Brain pericyte (primary cell): Measurements from ENCODE around the gene APBA2.

Experiments used
- DNase-seq: peaks from one replicate; pipeline ENCODE4 v3.0.0-alpha.2; 2012; ENCODE audit warnings: low read depth, low spot score

Gene APBA2

DNA sequence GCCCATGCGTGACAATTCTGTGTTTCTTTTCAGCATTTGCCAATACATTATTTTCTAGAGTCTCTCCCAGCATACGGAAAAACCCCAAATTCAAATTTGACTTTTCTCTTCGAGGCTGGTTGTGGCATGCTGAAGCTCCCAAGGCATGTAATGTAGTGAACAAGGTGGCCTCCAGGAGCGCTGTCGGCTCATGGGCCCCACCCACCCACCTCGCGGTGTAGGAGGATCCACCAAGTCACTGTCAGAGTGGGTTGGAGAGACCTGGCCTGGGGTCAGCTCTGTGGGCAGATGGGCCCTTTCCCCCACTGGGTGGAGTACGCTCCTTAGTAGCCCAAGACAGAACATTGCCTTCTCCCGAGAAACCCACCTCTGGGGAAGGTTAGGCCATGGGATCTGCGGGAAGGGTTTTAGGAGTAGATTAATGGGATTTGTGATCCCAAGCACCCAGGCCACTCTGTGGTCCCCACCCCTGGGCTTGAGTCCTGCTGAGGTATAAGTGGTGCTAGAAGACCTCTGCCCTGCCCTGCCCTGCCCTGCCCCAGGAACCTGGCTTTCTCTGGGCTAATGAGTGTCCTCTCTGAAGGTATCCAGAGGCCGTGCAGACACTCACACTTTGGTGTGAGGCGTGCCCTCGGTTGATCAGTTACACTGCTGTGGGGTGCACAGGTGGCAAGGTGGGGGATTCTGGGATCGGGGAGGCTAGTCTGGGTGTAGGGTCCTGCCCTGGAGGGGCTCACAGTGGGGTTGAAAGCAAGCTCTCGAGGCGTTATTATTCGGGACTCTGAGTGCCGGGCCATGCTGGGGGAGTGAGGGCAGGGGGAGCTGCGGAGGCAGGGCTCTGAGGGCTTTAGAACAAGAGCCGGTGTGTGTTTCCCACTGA is 97.9 kb downstream of the APBA2 start:
- no peak for DNase-seq

DNA sequence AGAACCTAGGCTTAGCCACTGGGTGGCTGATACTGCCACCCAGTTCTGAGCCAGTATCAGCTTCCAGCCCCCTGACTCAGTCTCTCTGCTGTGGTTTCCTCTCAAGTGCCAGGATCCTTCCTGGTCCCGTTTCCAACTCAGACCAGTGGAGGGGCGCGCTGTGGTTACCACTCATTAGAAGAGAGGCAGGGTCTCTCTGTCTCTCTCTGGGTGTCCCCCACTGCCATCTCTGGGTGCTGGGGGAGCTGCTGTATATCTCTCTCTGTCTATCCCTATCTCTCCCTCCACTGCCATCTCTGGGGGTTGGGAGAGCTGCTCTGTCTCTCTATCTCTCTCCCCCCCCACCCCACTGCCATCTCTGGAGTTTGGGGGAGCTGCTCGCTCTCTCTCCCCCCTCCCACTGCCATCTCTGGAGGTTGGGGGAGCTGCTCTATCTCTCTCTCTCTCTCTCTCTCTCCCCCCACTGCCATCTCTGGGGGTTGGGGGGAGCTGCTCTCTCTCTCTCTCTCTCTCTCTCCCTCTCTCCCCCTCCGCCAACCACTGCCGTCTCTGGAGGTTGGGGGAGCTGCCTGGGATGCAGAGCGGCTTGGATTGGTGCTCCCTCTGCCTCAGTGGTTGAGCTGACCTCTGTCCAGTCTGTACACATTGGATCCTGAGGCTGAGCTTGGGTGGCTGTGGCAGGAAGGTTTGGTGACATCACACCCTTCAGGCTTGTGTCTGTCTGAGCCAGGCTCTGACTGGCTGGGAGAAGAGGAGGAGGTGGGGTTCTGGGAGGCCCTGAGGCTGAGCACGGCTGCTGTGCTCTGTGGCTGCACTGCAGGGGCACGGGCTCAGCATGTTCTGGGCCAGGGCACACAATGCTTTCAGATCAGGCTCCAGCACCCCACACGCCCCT is 98.9 kb downstream of the APBA2 start:
- DNase-seq: no peak

DNA sequence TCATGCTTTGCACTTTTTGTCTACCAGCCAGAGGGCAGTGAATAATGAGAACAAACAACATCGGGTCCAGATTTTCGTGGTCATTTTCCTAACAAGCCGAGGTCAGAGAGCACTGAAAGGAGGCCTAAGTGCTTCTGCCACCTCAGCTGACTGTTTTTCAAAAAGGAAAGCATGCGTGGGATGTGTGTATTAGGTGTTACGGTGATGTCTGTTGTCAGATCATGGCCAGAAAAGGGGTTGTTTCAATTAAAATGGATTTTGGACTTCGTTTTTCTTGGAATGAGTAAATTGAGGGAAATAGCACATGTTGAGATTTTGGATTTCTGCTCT is 99.5 kb downstream of the APBA2 start:
- no peak for DNase-seq

DNA sequence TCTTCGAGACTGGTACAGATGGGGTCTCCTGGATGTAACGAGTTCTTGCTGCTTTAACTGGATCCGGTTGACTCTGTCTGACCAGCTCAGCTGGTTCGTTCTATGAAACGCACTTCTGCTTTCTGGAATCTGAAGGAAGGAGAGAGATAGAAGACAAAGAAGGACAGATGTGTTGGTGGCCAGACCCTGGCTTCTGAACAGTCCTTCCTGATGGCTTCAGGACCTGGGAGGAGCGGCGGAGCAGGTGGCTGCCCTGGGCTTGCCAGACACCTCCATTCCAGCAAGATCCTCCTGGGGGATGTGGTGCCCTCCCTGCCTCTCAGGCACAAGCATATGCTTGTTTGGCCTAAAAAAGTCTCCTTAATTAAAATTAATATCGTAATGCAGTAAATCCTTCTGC is 99.9 kb downstream of the APBA2 start:
- no peak for DNase-seq

DNA sequence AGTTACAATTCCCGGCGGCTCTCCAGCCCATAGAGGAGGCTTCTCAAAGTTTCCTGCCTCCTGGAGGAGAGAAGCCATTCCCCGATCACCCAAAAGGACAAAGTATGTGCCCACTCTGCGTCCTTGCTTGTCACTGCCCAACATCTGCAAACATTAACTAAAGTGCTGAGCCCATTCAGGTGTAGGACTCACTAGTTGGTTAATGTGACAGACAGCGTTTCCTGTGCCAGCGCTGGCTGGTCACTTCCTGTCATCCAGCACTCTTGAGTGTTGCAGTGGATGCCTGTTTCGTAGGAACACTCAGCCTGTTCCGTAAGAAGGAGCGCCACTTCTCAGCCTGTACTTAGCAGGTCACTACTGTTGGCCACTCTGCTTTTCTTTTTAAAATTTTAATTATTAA is 100.3 kb downstream of the APBA2 start:
- no peak for DNase-seq

DNA sequence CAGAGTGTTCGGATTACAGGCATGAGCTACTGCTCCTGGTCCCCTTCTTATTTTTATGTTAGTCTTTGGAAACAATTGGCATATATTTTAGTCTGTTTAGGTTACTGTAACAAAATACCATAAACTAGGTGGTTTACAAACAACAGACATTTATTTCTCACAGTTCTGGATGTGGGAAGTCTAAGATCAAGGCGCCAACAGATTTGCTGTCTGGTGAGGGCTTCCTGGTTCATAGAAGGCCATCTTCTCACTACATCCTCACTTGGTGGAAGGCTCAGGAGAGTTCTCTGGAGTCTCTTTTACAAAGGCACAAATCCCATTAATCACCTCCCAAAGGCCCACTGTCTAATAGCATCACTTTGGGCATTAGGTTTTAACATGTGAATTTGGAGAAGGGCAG is 101.0 kb downstream of the APBA2 start:
- no peak for DNase-seq

DNA sequence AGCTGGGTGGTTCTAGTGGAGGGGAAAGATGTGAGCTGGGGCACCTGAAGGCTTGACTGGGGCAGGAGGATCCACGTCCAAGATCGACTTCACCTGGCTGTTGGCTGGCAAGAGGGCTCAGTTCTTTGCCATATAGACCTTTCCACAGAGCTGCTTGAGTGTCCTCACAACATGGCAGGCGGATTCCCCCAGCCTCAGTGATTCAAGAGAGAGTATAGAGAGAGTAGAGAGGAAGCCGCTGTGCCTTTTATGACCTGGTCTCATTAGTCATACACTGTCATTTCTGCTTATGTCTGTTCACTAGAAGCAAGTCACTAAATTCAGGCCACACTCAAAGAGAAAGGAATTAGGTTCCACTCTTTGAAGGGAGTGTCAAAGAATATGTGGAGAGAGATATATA is 101.6 kb downstream of the APBA2 start:
- no peak for DNase-seq

DNA sequence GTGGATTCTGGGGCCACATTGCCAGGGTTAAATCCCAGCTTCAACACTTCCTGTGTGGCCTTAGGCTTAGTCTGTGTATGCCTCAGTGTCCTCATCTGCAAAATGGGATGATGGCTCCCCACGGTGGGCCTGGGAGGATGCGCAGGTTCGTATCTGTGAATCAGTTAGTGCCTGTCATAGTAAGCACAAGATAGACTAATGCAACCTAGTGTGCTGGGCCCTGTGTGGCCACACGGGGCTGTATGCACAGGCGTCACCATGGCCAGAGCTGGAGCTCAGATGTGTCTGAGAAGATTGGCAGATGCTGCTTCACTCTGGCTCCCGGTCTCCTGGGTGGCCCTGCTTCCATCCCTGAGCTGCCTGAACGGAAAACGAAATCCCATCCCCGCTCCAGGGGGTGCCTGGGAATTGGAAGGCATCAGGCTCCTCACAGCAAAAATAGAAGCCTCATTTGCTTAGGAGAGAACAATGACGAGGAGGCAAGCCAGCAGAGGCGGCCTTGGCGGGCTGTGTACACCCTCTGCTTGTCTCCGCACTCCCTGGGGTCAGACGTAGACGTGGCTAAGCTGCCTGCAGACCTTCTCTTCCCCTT is 103.6 kb downstream of the APBA2 start:
- no peak for DNase-seq

DNA sequence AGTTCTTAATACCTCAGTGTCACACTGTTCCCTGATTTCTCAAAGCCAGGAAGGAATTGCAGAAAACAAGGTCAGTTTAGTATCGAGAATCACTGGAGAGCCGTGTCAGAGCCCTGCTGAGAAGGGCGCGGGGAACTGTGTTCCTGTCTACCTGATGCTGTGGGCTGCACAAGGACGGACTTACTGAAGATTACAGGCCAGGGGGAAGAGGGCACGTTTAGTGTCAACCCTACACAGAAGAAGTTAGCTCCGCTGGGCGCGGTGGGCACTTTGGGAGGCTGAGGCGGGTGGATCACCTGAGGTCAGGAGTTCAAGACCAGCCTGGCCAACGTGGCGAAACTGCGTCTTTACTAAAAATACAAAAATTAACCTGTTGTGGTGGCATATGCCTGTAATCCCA is 104.1 kb downstream of the APBA2 start:
- DNase-seq: no peak

DNA sequence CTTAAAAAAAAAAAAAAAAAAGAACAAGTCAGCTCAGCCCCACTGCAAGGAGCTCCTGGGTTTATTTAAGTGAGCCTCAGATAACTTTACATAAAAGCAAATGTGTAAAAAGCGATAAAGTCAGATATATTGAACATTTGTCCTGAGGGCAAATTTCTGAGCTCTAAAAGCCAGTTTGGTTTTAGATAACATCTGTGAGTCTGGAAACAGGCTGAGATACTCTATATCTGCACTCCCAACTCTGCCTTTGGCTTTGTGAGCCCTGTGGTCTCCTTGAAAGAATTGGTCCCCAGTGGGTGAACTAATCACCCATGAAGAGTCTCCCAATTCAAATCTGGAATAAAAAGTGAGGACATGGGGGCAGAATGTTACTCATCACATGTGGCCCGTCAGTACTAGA is 104.6 kb downstream of the APBA2 start:
- no peak for DNase-seq

DNA sequence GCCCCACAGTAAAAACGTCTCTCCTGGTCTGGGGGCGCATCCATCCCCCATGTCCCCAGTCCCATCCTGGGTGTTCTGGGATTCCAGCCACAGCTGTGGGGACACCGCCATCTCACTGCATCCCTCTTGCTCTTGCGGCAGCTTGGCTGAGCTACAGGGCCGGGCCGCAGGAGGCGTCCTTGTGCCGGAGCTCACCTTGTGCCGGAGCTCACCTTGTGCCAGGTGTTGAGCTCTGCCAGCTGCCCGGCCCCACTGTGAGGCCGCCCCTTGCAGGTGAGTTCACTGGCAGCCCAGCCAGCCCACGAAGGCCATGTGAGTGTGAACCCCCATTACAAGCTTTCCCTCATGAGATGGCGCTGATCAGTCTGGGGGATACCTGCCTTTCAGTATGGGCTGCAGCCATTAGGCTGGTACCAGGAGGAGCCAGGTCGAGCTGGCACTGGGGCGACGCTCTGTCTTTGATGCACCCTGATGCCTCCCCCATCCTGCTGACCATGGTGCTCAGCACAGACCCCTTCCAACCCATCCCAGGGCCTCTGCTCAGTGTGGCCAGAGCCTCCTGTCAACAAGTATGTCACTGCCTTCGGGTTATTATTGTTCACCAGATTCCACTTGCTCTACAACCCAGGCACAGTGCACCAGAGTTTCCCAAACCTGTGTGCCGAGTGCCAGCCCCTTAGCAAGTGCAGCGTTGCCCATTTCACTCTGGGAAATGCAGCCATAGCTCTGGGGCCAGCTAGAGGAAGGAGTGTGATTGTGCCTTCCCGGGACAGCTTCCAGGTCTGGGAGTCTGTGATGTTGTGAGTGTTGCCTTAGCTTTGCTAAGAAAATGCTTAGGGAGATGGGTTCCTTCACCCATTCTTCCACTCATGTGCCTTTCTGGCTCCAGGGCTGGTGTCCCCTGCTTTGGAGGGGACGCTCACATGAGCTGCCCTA is 105.7 kb downstream of the APBA2 start:
- no peak for DNase-seq

DNA sequence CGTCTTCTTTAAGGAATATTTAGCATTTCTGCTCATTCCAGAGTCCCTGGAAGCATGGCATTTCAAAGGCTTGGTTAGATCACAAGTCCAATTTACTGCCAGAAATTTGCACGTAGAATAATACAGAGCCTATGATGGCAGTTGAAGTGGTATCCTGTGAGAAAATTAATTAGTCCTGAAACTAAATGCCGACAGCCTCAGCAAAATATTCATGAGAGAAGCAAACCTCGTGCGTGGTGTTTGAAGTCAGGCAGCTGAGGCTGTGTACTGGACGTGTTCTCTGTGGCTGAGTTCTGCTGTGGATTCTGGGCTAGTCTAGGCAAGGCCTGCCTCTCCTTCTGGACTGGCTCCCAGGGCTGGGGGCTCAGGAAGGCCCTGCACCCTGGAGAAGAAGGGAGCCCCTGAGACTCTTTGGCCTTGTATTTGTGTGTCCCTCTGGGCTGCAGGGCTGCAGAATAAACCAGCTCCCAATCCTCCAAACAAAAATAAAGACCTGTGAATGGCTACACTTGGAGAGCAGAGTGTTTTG is 106.6 kb downstream of the APBA2 start:
- DNase-seq: no peak

DNA sequence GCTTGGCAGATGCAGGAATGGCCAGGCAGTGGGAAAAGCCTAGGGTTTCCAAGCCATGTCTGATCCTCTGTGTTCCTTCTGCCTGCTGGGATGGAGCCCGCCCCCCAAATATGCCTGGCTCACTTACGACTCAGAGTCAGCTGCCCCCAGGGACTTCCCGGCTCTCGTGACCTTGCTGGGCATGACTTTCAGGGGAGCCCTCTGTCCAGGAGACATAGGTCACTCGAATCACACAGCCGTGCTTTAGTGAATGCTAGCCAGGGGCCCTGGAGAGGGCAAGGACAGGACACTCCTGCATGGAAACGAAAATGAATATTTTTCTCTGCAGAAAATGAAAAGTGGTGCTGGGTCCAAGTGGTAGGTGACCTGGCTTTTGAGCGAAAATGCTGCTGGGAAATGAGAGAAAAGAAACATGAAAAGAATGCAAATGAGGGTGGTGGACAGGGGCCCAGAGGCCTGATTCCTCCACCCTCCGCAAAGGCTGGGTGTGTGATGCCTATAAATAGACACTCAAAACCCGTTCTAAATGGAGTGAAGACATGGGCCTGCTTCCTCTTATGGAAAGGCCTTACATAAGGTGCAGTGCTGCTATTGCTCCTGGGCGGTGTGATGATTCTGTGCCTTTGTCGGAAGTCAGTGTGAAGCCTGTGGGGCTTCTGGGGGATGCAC is 107.4 kb downstream of the APBA2 start:
- no peak for DNase-seq

DNA sequence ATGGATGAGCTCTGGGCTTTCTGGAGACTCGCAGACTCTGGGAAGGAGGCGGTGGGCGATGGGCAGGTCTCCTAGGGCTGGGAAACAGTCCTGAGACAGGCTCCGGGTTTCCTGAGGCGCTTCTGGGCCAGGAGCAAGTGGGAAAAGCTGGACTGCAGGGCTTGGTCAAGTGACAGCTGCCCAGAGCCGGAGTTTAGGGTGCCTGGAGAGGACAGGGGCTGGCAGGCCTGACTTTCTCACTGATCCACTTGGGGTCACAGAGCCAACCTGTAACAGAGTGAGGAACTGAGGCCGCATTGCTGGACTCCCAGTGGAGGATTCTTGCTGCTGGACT is 107.9 kb downstream of the APBA2 start:
- no peak for DNase-seq

DNA sequence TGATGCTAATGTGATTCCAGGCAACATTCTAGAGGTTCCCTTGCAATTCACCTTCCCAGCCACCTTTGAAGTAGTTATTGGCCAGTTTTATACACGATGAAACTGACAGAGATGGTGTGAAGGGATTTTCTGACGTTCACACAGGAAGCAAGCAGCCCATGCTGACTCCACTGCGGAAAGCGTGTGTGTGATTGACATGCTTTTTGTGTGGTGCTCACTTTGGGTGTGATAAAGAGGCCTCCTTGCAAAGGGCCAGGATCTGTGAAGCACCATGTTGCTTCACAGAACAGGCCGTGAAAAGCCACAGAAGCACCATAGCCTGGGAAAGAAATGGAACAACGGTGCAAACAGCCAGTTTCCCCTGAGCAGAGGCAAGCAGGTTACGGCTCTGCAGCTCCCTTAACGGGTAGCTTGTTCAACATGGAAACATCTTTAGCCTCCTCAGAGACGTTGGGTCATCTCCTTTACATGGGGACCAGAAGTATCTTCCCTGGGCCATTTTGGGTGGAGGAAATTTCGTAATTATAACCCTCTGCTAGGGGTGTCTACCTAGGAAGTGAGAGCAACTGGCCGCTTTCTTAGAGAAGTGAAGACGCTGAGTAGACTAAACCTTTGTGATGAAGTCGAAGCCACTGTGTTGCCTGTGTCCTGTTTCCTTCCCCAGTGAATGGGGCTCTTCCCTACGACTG is 108.5 kb downstream of the APBA2 start:
- DNase-seq: no peak

DNA sequence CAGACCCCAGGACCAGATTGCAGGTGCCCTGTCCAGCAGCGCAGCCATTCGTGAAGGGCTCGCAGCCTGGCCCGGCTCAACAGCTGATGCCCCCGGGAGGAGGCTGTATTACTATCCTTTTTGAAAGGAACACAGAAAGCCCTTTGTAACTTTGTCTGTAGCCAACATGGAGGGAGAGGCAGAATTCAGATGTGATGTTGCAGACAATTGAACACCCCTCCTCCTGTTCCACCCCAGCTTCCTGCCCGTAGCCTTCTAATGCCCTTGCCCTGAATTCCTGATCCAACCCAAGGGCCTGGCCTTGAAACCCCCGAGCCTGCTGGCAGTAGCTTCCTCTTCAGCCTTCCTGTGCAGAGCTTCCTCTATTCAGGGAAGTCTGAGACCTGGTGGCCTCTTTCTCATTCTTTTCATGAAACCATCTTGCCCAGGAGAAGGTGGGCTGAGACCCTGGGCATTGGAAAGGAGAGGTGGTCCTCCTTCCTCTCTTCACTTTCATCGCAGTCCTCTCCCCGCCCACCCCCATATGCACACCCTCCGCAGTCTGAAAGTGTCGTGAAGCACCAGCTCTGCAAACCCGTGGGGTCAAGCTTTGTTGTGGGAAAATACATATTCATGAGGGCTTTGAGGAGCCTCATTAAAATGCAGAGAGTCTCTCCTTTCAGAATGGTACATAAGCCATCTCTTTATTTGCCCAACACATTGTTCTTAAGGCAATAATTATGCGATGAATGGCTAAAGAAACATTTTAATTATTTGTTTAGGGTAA is 109.2 kb downstream of the APBA2 start:
- DNase-seq: no peak

DNA sequence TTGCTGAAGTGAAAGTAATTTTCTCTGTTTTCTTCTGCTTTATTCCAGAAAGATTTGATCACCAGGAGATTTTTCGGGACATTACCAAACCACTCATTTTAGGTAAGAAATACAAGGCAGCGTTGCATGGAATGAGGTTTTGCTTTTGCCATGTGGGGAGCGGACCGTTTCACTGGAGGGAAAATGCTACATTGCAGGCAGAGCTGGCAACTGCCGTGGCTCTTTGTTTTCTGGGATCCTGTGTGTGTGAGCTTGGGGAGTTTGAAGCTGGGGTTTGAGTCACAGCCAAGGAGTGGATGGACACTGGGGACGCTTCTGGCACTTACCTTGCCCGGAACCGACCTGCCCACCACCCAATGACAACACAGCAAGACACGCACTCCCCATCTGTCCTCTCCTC is 109.9 kb downstream of the APBA2 start:
- no peak for DNase-seq

DNA sequence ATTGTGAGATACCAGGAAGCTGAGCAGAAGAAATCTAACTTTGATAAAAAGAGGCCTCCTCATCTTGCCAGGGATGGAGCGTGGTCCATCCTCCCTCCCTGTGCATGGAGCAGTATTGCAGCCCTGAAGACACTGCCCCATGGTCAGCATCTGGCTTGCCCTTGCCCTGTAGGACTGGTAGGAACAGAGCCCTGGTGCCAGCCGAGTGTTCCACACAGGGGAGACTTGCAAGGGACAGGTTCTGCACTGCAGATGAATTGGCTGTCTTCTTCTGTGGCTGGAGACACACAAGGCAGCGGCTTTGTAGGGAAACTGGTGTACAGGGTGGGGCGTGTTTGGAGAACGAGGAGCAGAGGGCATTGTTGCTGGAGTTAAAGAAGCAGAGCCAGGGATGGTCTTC is 110.5 kb downstream of the APBA2 start:
- no peak for DNase-seq

DNA sequence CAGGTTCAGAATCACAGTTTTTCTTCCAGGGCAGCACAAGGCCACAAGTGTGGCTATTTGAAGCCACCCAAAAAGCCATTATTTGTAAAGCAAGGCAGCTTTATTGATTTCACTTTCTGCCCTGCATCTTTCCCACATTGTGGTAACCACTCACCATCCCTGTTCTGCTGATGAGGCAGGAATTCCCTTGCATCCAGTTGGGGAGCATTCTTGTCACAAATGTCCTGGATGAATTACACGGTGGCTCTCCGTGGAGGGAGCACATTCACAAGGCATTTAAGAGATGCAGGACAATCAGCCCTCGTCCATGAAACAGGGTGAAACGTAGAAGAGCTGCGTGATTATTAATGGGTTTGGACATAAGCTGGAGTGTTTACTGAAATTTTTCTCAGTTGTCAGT is 111.2 kb downstream of the APBA2 start:
- DNase-seq: no peak
